HG02678 (cell line): ENCODE measurements around the gene POLRMT.
"Not testable (repeated sequence)": the region's sequence is repeated elsewhere in the genome, so short reads cannot be mapped to it uniquely, and the experiment has no call there.

Experiments used
- ATAC-seq: cut with Tn5 transposase; IDR thresholded peaks from one replicate; pipeline ENCODE4 v1.9.1; 2021; ENCODE audit warnings: mild to moderate bottlenecking, moderate library complexity; ENCODE audit not compliant: unreplicated experiment

The POLRMT gene

DNA sequence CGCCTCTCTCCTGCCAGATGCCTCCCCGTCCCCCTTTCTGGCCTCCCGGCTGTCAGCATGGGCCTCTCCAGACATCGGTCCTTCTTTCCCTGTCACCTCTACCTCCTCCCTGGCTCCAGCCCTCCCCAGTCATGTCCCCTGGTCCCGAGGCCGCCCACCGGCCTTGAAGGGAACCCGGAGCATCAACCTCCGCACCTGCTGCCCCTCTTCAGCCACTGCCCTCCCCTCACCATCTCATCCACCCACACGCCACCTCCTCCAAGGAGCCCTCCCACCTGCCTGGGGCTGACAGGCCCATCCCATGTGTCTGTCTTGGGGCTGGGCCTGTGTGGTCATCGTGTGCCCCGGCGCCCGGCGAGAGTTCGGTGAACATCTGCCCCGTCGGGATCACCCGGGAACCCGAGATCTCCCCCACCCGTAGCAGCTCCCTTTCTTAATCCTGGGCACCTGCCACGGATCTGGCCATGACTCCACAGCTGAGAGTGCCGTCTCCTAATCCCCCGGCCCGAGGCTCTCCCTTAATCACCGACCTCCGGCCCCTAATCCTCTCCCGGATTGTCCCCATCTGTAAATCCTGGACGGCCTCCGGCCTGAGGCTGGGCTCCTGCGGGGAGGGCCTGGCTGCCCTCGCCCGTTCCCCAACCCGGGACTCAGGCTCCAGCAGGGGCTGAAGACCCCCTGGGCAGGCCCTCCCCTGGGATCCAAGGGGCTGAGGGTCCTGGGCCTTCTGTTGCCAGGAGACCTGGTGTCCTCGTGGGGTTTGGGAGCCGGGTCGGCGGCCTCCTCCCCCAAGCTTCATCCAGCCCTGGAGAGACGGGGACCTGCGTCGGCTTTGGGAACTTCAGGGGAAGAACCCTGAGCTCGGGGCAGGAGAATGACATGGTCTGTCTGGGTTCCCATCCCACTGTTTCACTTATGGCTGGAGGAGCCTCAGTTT is 37.7 kb downstream of the POLRMT start:
- ATAC-seq: no peak

DNA sequence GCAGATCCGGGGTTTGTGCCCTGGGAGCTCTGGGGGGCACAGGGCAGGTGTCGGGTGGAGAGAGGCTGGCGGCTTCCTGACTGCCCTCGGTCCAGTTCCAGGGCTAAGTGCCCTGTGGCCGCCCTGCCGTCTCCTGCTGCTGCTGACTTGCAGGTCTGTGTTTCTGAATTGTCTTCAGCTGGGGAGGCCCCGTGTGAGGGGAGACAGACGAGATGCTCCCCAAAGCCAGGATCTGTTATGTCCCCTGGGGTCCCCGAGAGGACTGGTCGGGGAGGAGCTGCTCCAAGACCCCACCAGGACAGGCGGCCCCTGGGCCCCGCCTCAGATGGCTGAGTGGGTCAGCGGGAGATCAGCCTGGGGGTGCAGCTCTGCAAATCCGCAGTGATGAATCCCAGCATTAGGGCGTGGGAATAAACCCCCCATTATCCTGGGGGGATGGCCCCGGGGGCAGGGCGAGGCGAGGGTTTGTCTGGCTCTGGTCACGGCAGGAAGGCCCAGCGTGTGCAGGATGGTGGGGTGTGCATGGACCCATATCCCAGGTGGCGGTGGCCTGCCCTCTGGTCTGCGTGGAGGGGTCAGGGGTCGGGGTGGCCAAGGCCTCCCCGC is 39.0 kb downstream of the POLRMT start:
- no peak for ATAC-seq

- ATAC-seq: no peak
These were observed 39.8 kb downstream of the POLRMT start for GRCh38 chr19:593505-593904.

- ATAC-seq: no peak
These were observed 40.3 kb downstream of the POLRMT start for GRCh38 chr19:593055-593454.

DNA sequence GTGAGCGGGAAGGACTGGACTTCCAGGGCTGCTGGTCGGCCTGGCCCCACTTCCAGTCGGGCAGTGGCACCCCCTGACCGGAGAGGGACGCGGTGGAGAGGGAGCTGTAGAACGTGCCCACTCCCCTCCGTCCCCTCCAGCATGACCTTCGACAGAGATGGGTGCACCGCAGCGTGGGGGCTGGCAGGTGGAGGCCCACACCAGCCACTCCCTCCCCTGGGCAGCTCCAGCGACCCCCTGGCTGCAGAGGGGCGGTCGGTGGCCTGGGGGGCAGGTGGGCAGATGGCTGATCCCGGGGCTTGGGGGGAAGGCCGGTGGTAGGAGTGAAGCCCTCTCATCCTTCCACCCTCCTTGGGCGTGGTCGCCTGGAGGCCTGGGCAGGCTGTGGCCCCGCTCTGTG is 41.2 kb downstream of the POLRMT start:
- no peak for ATAC-seq

DNA sequence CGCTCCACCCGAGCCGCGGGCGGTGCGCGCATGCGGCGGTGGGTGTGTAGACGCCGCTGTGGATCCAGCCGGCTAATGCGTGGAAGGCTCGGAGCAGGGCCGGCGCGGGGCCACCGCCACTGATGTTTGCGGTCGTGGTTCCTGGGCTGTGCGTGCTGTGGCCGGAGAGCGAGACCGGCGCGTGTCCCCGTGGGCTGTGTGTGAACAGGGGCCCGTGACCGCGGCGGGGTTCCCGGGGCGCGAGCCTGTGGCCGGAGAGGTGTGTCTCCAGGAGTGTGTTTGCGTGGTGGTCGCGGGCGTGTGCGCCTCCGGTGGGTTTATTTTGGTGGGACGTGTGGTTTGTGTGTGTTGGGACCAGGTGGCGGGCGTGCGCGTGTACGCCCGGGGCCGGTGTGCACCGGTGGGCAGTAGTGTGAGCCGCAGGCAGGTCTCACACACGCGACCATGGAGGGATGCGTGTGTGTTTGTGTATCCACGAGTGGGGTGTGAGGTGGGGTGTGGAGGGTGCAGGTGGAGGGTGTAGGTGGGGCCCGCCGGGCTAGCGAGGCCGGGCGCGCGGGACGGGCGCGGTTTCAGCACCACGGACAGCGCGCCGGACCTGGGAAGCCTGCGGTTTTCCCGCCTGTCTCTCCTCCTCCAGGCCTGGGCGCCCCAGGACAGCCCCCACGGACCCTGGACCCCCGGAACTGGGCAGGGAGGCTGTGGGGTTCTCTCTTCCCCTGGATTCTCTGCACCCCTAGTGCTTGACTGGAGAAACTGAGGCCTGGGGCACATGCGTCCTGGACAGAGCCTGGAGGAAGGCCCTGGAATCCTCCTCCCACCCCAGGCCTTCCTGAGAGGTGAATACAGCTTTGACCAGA is 42.0 kb downstream of the POLRMT start:
- no peak for ATAC-seq

DNA sequence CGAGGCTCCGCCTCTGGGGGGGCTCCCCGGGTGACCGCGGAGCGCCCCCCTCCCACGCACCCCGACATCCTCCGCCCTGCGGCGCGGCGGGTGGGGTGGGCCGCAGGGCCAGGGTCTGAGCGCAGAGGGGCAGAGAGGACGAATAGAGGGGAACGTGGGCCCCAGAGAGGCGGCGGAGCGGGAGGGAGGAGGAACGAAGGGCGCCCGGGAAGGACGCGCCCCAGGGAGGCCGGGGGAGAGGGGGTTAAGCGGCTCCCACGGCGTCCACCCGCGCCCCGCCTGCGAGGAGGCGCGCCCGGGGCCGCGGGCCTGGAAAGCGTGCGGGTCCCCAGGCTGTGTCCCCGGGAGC is 42.6 kb downstream of the POLRMT start:
- no peak for ATAC-seq

DNA sequence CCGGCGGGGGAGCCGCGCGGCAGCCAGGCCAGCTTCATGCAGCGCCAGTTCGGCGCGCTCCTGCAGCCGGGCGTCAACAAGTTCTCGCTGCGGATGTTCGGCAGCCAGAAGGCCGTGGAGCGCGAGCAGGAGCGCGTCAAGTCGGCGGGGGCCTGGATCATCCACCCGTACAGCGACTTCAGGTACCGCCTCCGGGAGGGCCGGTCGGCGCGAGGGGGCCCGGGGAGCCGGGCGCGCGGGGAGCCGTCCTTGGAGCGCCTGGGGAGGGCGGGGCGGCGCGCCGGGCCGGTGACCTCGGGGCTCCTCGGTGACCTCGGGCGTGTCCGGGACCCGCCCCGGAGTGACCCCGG is 43.0 kb downstream of the POLRMT start:
- ATAC-seq: no peak

GRCh38 chr19:589693-590395 is 43.5 kb downstream of the POLRMT start, which contains the start of gene HCN2:
HCN2 (plus strand) TSS chr19:589881; CDS start chr19:589946, 65 bp downstream.
- ATAC-seq: no peak

DNA sequence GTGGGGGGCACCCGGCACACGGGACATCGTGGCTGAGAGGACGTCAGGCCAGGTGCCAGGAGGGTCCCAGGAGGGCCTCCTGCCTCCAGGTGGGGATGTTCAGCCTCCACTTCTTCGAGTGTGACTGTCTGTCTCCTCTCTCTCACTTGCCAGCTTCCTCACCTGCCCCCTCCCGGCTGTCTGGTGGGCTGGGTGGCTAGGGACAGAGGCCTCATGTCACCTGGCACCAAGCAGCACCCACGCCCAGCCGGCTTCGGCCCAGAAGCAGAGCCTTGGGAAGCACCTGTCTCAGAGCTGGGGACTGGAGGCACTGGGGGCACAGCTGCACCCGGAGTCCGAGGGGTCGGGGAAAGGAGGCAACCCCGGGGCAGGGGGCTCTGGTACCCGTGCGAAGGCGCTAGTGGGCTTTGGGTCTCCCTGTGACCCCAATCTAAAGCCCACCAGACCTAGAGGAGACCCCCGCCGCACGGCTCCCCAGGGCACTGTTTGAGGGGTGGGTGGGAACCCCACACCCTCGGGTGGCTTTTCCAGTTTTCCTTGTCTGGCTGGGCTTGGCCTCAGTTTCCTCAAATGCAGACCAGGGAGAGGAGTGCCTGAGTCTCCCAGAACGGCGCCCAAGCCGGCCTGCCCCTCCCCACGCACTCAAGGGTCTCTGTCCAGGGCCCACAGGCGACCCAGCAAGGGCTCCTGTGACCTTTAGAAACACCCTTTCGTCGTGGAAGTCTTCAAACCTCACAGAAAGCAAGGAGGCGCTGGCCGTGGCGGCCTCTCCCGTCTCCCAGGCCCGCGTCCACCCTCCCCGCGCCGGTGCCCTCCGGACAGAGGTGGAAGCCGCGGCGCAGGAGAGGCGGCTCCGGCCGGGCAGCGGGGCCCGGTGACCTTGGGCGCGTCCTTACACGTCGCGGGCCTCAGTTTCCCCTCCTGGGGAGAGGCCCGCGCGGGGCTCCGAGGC is 44.3 kb downstream of the POLRMT start:
- ATAC-seq: no peak

GRCh38 chr19:588093-588740 is 45.1 kb downstream of the POLRMT start:
- ATAC-seq: no peak

DNA sequence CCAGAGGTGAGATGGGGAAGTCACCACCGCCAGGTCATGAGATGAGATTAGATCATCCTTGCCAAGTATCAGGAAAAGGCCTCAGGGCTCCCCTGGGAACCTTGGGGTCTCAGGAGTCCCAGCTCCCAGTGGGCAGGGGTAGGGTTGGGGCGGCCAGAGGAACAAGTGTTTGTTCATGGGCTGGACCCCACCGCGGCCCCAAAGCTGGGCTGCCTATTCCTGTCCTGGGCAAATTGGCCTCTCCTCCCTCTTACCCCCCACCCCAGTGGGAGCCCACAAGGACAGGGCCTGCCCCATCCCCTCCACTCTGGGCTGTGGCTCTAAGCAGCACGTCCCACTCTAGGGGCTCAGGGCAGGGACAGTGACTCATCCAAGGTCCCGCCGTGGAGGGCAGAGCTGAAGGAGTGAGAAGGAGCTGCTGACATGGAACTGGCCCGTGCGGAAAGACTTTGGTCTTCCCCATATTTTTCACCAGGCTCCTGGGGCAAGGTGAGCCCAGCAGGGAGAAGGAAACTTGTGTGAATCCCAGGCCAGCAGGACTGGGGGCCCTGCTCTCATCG is 47.7 kb downstream of the POLRMT start:
- ATAC-seq: no peak

DNA sequence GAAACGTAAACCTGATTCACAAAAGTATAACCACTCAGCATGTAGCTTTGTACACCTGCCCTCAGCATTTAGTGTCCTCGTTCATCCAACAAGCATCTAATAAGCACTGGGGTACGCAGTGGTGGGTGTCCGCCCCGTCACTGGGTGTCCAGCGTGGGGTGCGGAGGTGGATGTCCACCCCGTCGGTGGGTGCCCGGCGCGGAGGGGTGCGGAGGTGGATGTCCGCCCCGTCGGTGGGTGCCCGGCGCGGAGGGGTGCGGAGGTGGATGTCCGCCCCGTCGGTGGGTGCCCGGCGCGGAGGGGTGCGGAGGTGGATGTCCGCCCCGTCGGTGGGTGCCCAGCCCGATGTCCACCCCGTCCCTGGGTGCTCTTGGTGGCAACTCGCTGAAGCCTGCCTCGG is 48.2 kb downstream of the POLRMT start:
- ATAC-seq: not testable (repeated sequence)

- ATAC-seq: no peak
These were observed 48.9 kb downstream of the POLRMT start for GRCh38 chr19:584240-585001.

GRCh38 chr19:583968-584239 is 49.4 kb downstream of the POLRMT start:
- ATAC-seq: no peak

- ATAC-seq: no peak
These were observed 50.0 kb downstream of the POLRMT start for GRCh38 chr19:583198-583967.

DNA sequence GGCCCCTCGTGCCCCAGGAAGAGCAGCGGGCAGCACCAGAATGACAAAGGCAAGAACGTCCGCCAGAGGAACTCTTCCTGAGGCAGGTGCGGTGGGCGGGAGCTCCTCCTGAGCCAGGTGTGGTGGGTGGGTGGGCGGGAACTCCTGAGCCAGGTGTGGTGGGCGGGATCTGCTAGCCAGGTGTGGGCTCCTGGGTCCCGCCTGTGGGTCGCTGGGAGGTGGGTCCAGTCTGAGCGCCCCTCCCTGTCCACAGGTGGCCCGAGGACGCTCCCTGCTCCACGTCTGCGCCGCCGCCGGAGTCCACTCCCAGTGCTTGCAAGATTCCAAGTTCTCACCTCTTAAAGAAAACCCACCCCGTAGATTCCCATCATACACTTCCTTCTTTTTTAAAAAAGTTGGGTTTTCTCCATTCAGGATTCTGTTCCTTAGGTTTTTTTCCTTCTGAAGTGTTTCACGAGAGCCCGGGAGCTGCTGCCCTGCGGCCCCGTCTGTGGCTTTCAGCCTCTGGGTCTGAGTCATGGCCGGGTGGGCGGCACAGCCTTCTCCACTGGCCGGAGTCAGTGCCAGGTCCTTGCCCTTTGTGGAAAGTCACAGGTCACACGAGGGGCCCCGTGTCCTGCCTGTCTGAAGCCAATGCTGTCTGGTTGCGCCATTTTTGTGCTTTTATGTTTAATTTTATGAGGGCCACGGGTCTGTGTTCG is 50.7 kb downstream of the POLRMT start:
- no peak for ATAC-seq
